Measurements from ENCODE around the gene ZC3H7B.

Gene ZC3H7B

DNA sequence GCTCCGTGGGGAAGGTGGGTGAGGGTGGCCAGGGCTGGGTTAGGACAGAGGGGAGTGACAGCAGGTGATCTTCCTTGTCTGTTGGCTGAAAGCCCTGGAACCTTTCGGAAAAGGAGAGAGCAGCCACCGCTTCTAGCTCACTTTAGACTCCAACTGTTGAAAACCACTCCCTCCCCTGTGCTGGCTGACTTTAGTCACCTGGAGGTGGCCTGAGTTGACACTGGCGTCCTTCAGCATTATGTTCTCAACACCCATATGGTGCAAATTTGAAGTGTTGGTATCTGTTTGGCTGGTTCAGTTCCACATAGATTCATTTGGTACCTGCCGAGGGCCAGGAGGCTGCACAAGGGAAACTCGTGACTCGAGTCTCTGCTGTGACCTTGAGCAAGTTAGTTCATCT is 28.8 kb downstream of the ZC3H7B start:
- FAIRE-seq = no peak

DNA sequence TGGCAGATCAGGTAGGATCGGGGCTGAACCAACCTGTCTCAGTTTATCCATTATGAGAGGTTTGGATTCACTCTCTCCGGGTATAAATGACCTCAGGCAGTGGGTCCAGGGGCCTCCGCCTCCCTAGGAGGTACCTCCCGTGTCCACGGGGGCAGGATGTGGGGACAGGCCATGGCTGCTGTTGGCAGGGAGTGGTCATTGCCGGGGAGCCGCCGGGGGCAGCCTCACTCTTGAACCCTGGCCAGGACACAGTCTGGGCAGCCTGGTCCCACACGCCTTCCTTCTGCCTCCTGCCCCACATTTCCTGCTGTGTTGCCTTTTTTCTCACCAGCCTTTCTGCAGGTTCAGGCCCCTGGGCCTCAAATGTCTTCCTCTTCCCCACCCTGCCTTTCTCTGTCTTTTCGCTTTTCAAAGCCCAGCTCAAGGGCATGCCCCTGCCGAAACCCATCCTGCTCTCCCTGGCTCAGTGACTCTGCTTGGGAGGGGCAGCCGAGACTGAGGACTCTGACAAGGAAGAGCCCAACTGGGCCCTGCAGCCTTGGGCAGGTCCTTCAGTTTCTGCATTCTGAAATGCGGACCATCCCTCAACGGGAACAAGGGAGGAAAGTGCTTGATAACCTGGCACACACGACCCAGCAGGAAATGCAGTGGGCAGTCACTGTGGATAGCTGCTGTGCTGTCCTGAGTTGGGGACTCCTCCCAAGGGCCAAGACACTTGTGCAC is 31.1 kb downstream of the ZC3H7B start:
- no peak for FAIRE-seq

DNA sequence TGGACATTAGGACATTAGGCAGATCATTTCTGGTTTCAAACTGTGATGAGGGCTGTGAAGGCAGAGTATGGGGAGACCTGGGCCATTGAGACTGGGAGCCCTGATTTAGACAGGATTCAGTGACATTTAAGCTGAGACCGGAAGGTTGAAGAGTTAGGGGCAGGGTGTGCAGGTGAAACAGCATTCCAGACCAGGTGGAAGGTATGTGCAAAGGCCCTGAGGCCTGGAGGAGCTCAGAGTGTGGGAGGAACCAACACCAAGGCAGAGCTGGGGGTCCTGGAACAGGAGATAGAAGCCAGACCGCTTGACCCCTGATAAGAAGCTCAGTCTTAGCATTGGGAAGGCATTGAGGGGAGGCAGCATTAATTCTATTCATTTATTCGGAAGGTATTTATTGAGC is 32.5 kb downstream of the ZC3H7B start:
- no peak for FAIRE-seq

DNA sequence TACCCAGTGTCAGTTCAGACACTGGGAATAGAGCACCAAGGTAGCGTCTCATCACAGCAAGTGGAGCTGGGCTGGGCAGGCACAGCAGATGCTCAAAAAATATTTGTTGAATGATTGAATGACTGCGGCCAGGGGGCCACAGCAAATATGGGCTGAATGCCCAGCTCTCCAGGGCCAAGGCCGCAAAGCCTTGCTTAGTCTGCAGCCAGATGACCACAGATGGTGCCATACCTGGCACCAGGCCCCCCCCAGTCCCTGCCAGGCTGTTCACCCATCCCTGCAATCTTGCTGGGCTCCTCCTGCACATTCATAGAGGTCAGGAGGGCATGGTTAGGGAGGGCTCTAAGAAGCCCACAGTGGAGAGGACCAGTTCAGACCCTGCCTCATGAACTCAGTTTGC is 32.9 kb downstream of the ZC3H7B start:
- FAIRE-seq = no peak

DNA sequence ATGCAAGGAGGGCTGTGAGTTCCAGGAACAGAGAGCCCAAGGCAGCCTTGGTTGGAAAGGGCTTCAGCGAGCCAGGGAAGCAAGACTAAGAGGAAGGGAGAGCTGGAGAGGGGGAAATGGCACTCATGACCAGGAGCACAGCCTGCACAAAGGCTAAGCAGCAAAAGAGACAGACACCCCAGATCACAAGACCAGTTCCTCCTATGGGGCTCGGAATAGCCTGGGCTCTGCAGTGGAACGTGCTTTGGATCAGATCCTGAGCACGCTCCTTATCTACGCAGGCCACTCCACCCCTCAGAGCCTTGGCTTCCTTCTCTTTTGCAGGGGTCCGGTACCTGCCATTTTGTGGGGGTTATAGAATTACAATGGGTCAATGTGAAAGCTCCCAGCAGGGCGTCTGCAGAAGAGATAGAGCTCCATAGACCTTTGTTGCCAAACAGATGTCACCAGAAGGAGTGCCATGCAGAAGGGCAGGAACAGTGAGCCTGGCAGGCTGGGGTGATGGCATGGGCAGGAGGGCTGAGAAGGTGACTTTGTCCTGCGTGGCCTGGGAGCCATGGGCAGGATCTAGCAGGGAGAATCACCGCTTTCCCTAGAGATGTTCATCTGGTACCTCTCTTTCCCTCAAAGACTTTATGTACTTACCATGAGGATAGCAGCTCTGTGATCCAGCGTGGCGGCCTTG is 33.8 kb downstream of the ZC3H7B start:
- FAIRE-seq = no peak

DNA sequence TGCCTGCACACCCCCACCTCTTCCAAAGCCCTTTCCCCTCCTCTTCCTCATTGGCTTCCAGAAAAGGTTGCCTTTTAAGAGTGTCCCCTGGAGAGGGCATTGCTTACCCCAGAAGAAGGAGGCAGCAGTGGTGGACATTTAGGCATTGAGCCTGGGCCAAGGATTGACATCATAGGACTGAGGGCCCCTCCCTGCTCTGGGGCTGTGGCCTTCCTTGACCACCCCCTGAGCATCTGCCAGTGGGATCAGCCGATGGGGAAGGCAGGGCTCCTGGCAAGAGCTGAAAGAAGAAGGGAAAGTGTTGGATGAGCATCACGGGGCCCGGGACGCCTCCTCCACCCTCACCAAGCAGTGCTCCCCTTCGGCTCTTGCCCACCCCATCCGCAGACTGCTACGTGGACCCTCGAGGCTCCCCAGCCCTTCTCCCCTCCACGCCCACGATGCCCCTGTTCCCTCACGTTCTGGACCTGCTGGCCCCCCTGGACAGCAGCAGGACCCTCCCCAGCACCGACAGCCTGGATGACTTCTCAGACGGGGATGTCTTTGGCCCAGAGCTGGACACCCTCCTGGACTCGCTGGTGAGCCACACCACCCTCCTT is 37.4 kb downstream of the ZC3H7B start:
- FAIRE-seq = no peak

DNA sequence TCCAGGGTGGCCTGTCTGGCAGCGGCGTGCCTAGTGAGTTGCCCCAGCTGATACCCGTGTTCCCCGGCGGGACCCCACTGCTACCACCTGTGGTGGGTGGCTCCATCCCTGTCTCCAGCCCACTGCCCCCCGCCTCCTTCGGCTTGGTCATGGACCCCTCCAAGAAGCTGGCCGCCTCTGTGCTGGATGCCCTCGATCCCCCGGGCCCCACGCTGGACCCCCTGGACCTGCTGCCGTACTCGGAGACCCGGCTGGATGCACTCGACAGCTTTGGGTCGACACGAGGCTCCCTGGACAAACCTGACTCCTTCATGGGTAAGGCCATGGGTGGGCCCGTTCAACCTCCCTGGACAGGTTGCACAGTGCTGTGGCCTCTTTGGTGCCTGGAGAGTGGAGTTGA is 38.5 kb downstream of the ZC3H7B start:
- no peak for FAIRE-seq

DNA sequence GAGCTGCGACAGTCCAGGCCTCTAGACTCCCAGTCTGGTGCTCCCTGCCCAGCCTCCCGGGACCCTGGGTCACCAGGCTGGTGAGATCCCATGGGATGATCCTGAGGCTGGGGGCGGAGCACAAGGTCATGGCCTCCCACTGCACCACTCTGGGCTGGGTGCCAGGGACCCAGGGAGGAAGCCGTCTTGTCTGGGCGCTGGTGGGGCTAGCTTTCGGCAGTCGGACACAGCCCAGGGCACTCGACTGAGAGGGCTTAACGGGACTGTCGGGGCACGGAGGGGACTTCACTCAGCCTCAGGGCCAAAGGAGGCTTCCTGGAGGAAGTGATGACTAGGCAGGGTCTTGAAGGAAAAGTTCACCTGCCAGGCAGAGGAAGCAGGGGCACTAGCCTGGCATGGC is 39.0 kb downstream of the ZC3H7B start:
- no peak for FAIRE-seq

DNA sequence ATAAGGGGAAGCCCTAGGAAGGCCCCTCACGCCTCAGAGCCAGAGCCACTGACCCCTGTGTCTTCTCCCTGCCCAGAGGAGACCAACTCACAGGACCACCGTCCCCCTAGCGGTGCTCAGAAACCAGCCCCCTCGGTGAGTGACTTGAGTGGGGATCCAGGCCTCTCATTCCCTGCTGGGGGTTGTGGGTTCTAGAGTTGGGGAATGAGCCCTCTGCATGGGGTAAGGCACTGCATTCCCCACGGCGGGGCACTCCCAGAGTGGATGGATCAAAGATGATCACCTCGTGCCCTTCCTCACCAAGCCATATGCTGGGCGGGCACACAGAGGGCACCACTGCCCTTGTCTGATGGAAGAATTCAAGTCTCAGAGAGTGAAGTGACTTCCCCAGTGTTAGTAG is 39.7 kb downstream of the ZC3H7B start:
- no peak for FAIRE-seq

DNA sequence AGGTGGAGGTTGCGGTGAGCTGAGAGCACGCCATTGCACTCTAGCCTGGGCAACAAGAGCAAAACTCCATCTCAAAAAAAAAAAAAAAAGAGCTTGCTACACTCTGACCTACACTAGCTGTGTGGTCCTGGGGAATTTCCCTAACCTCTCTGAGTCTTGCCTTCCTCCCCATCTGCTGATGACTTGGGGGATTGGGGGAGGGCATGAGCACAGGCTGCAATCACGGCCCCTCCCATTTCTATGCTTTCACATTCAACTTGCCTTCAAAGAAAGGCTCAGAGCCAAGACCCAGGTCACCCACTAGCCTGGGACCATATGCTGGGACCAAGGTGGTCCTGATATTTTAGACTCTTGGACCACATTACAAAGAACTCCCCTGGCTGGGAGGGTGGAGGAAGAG is 40.7 kb downstream of the ZC3H7B start:
- FAIRE-seq = no peak

DNA sequence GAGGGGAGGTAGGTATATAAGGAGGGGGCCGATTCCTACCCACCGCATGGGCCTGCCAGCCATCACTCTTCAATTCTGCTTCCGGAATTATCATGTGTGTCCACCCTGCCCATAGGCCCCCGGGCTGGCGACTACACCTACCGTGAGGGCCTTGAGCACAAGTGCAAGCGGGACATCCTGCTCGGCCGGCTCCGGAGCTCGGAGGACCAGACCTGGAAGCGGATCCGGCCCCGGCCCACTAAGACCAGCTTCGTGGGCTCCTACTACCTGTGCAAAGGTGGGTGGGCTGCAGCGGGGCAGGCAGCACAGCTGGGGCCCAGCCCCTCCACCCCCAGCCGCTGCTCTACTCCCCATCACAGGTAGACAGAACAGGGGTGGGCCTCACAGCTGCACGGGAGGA is 42.0 kb downstream of the ZC3H7B start:
- FAIRE-seq = no peak

DNA sequence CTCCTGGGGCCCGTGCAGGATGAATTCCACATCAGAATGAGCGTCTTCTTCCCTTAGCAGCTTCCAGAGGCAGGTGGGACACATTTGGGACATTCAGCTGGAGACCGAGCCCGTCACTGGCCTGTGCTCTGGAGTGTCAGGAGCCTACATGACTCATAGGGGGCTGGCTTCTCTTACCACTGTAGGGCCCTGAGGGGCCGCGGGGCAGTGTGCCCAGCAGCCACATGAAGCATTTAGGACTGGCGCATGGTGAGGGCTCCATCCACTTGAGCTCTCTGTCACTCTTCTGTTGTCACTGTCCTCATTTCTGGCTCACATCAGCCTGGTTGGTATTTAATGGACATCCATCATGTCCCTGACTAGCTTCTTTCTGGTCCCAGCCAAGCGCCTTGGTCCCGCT is 42.4 kb downstream of the ZC3H7B start:
- no peak for FAIRE-seq

DNA sequence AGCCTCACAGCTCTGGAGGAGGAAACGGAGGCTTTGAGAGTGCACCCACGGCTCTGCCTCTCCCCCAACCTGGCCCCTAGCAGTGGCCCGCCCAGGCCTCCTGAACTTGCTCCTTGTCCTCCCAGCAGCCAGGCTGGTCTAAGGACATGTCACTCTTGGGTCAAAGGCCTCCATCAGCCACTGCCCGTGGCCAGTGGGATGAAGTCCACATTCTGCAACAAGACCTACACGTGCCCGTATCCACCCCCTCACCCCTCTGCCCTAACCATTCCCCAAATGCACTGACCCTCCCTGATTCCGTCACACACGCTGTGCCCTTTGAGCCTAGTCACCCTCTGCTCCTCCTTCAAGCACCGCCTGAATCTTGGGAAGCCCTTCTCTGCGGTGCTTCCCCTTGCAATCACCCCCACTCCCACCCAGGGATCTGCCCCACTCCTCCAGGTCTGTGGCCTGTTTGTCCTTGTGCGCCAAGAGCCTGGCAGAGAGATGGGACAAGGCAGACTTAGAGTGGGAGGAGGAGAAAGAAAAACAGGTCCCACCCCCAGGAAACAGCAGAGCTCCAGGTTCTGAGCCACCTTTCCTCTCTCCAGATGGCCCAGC is 43.0 kb downstream of the ZC3H7B start:
- no peak for FAIRE-seq

DNA sequence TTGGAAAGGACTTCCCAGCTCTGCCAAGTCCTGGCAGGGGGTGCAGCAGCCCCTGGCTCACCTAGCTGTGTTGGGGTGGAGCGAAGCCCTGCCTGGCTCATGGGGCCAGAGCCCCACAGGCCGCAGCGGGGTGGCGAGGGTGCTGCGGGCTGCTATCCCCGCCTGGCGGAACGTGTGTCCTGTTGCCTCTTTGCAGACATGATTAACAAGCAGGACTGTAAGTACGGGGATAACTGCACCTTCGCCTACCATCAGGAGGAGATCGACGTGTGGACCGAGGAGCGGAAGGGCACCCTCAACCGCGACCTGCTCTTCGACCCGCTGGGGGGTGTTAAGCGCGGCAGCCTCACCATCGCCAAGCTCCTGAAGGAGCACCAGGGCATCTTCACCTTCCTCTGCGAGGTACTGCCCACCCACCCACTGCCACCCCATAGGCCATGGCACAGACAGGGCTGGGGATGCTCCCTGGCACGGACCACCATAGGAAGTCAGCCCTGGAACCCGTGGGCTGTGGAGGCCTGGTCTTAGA is 44.5 kb downstream of the ZC3H7B start:
- no peak for FAIRE-seq

DNA sequence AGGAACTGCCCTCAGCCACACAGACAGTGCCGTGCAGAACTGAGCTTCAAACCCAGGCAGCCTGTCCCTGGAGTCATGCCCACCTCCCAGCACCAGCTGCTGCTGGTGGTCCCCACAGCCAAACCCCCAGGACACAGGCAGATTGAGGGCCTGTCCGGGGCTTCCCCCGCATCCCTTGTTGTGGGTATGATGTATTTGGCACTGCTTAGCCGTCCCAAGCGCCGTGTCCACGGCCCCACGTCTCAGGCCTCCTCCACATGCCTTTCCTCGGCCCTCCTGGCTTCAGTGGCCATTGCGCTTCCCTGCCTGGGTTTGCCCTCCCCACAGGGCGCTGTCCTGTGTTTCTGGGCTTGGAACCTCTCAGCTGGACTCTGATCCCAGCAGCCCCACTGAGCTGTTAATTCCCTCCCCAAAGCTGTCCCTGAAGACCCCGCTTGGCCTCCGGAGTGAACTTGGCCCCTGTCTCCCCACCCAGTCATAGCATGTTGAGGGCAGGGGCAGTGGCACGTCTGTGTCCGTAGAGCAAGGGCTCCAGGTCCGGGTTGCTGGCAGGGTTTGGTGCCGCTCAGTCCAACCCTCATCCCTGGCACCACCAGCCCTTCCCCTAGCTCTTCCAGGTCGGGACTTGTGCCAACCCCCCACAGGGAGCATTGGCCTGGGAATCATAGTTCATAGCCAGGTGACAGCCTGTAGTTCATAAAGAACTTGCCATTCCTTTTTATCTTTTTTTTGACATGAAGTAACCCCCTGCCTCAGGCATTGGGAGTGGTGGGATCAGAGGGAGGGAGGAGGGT is 45.9 kb downstream of the ZC3H7B start:
- FAIRE-seq = no peak

DNA sequence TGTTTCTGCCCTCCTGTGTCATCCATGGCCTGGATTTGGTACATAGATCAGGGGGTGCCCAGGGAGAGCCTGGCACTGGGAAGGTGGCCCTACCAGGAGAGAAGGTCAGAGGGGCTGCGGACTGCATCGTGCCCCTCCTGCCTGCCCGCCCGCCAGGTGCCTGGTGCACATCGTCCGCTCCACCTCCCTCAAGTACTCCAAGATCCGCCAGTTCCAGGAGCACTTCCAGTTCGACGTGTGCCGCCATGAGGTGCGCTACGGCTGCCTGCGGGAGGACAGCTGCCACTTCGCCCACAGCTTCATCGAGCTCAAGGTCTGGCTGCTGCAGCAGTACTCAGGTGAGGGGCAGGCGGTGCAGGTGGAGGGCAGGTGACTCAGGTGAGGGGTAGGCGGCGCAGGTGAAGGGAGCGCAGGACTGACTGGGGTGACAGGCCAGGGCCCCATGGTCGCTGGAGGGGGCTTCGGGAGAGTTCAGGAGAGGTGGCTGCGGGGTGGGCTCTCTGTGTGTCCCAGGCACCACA is 47.7 kb downstream of the ZC3H7B start:
- FAIRE-seq = no peak

DNA sequence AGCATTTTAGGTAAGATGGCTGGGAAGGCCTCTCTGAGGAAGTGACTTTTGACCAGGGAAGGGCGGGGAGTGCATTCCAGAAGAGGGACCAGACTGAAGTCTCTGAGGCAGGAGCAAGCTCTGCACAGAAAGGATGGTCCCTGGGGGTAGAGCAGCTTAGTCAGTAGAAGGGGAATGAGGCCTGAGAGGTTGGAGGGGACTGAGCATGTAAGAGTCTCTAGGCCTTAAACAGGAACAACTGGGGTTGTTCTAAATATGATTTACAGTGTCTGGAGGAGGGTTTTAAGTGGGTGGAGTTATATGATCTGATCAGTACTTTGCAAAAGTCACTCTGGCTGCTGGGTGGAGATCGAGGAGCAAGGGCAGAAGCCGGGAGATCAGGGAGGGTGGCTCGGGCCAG is 48.8 kb downstream of the ZC3H7B start:
- no peak for FAIRE-seq

DNA sequence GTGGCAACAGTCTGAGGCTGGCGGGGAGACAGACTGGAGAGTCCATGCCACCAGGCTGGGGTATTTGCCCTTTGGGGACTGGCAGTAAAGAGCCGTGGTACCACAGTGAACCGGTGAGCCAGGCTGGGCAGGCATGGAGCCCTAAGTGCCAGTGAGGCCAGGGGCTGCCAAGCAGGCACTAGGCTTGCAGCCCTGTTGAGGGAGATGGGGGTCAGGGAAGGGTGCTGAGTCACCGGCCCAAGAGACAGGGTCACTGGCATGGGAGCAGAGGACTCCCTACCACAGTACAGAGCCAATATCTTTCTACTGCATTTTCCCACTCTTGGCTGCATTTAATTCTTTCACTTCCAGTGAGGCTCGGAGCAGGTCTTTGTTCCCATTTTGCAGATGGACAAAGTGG is 49.7 kb downstream of the ZC3H7B start:
- no peak for FAIRE-seq

DNA sequence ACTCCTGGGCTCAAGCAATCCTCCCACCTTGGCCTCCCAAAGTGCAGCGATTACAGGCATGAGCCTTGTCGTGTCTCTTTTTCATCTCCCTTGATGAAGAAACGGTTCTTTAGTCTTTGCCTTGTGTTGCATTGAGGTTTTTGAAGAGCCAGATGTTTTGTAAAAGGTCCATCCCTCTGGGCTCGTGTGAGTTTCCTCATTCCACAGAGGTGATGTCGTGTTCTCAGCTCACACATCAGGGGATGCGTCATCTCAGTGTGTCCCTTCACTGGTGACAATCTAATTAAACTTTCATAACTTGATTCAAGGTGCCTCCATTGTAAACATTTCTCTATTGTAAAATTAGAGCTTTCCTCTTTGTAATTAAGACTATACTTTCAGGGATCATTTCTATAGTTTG is 50.7 kb downstream of the ZC3H7B start:
- no peak for FAIRE-seq

DNA sequence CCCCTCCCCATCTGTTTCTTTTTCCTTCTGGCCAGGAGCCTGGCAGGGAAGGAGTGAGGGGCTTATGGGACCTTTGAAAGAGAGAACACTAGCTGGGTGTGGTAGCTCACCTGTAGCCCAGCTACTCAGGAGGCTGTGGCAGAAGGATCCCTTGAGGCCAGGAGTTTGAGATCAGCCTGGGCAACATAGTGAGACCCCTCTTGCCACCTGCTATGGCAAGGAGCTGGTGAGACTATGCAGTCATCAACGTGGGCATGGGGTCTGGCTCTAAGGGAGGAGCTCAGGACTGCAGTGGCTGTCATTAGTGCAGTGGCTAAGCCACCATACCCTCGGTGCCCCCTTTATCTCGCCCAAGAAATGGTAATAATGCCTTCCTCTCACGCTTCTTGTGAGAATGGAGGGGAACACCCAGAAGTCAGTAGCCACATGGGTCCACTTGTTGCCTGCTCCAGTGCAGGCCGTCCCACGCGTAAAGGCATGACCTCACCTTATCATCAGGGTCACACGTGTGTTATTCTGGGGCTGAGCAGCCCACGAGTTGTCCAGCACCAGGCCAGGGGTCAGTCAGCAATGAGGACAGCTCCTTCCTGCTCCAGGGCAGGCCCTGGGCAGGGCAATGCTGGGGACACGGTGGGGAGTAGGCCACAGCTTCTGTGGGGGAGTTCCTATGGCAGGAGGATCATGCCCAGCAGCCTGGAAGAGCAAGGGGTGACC is 52.7 kb downstream of the ZC3H7B start:
- FAIRE-seq = no peak

DNA sequence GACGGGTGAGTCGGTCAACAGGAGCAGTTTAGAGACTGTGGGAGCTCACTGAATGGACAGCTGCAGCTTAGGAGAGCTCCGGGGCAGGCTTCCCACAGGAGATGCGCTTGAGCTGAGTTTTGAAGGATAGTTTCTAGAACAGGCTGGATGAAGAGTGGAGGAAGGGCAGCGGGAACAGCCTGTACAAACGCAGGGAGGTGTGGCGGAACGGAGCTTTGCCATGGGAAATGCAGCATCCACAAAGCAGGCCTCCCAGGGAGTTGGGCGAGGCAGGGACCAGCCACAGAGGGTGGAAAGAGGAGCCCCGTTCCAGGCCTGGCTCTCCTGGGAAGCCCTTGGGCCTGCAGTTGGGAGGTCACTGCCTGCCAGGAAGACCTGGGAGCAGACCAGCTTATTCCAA is 53.7 kb downstream of the ZC3H7B start:
- FAIRE-seq = no peak

DNA sequence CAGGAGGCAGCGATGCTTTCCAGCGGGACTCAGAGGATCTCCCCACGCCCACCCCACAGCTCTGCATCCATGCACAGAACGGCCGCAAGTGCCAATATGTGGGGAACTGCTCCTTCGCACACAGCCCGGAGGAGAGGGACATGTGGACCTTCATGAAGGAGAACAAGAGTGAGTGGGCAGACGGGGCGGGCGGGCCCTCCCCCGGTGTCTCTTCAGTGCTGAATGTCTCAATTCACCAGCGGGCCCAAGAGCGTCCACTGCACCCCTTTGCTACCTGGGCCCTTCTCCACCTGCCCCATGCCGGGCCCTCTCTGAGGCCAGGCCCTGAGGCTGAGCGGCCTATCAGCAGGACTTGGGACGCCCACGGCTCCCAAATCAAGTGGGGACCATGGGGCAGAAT is 54.6 kb downstream of the ZC3H7B start:
- FAIRE-seq = no peak
